Neural progenitor cell (in vitro differentiated cells): Measurements from ENCODE around the gene TMX4.

Experiments used
- EZH2phosphoT487 ChIP-seq: fragments of 200-600 bp; sonication (generic); IDR thresholded peaks from 2 replicates; pipeline ENCODE4 v1.6.1; 2017; ENCODE audit warnings: antibody characterized with exemption
- TF ChIP-seq, protein P1 (sequence below): fragments of 200-600 bp; sonication (generic); IDR thresholded peaks from 2 replicates; pipeline ENCODE4 v1.5.1; 2017; ENCODE audit warnings: antibody characterized with exemption, mild to moderate bottlenecking

GRCh38 chr20:7993238-7993637 is 26.3 kb downstream of the TMX4 start:
- TF ChIP-seq, protein P1, sequence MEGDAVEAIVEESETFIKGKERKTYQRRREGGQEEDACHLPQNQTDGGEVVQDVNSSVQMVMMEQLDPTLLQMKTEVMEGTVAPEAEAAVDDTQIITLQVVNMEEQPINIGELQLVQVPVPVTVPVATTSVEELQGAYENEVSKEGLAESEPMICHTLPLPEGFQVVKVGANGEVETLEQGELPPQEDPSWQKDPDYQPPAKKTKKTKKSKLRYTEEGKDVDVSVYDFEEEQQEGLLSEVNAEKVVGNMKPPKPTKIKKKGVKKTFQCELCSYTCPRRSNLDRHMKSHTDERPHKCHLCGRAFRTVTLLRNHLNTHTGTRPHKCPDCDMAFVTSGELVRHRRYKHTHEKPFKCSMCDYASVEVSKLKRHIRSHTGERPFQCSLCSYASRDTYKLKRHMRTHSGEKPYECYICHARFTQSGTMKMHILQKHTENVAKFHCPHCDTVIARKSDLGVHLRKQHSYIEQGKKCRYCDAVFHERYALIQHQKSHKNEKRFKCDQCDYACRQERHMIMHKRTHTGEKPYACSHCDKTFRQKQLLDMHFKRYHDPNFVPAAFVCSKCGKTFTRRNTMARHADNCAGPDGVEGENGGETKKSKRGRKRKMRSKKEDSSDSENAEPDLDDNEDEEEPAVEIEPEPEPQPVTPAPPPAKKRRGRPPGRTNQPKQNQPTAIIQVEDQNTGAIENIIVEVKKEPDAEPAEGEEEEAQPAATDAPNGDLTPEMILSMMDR, result no peak
- no peak for TF ChIP-seq EZH2phosphoT487
